Measurements from ENCODE around the gene CD274.
"Not testable (repeated sequence)": the region's sequence is repeated elsewhere in the genome, so short reads cannot be mapped to it uniquely, and the experiment has no call there.

Gene CD274

GRCh38 chr9:5437254-5438216, 12.8 kb upstream of the CD274 start, which contains the start of gene PLGRKT:
Gene PLGRKT, minus strand, starts transcription at chr9:5437925. Its CDS starts 5,948 bp downstream, at chr9:5431977.
- DNase-seq = peak; percentile 45 to 98 (median 94)

DNA sequence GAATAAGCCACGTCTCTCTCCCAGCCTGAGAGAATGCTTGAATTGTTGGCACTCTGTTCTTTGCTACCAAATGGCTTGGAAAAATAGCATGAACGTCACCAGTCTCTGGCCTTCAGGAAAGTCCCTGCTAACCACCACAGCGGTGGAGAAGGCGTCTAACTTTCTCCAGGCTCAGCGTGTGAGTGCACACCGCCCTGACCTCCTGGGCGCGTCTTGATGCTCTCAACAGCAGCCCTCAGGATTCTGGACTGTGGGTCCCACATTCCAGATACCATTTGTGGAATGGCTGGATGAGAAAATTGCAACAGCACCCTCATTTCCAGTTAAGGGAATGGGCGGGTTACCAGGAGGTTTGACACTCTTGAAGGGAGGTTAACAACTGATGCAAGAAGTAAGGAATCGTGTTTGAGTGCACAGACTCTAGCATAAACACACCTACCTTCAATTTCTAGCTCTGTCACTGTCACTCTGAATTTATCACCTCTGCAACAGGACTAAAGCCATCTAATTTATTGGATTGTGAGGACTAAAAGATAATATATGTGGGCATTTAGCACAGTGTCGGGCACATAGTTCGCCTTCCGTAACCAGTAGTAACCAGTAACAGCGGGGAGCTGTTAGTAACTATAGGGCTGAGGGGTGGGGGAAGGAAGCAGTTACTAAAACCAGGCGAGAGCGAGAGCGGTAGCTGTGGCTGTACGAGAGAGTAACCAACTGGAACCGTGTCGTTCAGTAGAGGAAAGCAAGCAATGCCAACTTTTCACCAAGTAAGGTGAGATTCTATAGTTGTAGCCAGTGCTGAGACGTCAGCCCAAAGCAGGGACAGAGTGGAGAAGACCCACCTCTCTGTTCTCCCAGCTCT, 11.8 kb upstream of the CD274 start:
- peak in 2 of 56 donors; percentile 14 to 27 for DNase-seq

- no peak for DNase-seq
These were observed 9.9 kb upstream of the CD274 start for GRCh38 chr9:5440426-5440825.

GRCh38 chr9:5441043-5441442, 9.3 kb upstream of the CD274 start:
- DNase-seq = no peak

DNA sequence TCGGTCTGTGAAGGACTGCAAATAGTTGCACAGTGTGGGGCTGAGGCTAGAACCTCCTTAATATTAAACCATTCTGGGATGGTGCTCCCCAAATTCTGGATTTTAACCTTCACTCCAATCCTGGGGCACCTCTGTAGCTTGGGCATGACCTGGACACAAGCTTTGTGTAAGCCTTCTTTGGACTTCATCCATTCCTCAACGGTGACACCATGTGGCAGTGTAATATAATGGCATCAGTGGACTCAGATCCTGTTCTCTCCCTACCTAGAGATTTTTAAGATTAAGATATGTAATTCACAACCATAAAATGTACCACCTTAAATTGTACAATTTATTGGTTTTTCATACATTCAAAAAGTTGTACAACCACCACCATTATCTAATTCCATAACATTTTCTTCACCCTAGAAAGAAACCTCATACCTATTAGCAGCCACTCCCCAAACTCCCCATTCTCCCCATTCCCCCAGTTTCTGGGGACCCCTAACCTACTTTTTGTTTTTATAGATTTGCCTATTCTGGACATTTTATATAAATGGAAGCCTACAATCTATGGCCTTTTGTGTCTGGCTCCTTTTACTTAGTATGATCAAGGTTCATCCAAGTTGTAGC, 7.8 kb upstream of the CD274 start:
- DNase-seq = peak in 18 of 56 donors; percentile 6 to 58 (median 16)

DNA sequence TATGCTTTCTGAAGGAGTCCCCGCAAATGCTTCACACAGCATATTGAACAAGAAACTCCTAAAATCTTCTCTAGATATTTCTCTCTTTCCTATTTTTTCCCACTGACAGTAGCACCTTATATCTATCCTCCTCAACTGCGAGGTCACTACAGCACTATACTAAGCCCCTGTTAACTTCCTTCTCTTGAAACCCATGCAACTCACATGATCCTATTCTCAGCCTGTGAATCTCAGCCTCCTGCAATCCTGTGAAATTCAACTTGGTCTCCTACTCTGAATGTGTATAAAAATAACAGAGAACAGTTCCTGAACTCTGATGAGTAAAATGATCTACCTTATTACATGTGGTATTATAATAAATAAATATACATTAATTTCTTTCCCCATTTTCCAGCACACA, 6.5 kb upstream of the CD274 start:
- DNase-seq = no peak

- not testable (repeated sequence) for DNase-seq
These were observed 5.2 kb upstream of the CD274 start for GRCh38 chr9:5445096-5445495.

DNA sequence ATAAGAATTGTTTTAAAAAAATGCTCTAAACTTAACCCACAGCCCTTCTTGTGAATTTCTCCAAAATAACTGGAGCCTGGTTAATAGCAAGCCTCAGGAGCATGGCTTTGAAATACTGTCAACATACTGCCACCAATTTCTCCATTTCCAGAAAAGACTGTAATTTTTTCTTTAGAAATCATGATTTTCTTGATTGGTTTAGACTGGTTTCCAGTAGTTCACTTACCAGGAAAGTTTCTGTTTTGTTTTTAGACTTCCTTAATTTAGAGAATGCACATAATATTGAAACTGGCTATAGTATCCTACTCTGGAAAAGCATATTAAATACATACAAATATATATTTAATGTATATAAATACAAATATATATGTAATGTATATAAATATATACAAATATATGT, 4.5 kb upstream of the CD274 start:
- DNase-seq = no peak

DNA sequence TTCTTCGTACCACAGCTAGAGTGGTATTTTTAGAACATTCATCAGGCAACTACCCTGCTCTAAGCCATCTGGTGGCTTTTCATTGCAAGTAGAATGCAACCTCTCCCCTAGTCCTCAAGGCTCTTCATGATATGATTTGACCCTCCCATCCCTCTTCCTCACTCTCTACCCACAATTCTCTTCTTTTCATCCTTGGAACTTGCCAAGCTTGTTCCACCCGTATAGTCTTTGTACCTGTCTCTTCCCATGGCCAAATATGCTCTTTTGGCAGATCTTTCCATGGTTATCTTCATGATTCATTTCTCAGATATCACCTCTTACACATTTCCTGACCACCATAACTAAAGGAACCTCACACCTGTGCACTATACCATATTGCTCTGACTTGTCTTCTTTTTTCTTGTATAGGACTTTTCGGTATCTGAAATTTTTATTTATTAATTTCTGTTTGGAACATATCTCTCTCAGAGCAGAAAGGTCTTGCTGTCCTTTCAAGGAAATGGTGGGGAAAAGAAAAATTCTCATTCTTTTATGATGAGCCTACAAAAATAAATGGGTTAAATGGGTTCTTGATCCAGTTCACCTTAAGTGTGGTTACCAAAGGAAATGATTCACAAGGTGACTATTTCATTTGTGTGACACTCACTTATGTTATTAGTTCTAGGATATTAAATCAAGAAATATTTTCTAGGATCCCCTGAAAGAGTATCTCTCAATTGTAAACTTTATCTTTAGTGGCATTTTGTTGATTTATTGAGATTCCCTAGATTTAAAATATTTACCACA, 3.7 kb upstream of the CD274 start:
- DNase-seq = no peak

- no peak for DNase-seq
These were observed 3.0 kb upstream of the CD274 start for GRCh38 chr9:5447337-5447736.

DNA sequence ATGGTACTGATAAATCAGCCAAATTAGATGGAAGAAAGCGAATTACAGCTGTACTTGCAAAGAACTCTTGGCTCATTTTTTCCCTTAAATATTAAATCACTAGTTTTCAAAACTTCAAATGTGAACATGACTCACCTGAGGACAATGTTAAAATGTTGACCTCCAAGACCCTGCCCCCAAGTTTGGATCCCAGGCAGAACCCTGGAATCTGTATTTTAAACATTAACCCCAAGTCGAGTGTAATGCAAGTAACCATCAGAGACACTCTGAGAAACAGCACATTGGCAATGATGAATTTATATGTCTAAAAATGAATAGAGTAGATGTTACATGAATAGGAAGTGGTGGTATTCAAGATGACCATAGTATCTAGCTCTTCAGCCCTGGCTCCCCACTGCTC, 2.3 kb upstream of the CD274 start:
- DNase-seq = no peak

GRCh38 chr9:5448461-5449435, 1.6 kb upstream of the CD274 start:
- no peak for DNase-seq

DNA sequence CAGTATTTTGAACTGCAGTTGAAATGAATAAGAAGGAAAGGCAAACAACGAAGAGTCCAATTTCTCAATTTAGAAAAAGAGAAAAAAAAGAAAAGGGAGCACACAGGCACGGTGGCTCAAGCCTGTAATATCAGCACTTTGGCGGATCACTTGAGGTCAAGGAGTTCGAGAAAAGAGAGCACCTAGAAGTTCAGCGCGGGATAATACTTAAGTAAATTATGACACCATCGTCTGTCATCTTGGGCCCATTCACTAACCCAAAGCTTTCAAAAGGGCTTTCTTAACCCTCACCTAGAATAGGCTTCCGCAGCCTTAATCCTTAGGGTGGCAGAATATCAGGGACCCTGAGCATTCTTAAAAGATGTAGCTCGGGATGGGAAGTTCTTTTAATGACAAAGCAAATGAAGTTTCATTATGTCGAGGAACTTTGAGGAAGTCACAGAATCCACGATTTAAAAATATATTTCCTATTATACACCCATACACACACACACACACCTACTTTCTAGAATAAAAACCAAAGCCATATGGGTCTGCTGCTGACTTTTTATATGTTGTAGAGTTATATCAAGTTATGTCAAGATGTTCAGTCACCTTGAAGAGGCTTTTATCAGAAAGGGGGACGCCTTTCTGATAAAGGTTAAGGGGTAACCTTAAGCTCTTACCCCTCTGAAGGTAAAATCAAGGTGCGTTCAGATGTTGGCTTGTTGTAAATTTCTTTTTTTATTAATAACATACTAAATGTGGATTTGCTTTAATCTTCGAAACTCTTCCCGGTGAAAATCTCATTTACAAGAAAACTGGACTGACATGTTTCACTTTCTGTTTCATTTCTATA, 602 bp upstream of the CD274 start:
- DNase-seq = no peak

GRCh38 chr9:5452286-5452609, 1.9 kb downstream of the CD274 start:
- DNase-seq = no peak

GRCh38 chr9:5453004-5453403, 2.7 kb downstream of the CD274 start:
- no peak for DNase-seq

DNA sequence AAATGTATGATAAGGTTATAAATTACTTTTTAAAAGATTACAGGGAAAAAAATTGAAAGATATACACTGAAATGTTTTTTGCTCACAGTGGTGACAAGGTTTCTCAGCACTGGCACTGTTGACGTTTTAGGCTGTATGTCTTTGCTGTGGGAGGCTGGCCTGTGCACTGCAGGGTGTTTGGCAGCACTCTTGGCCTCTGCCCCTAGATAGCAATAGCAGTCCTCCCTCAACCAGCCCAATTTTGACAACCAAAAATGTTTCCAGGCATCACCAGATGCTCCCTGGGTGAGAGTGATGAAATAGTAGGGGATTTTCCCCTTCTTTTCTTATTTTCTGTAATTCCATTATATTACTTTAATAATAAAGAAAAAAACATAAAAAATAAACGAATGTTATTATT, 3.3 kb downstream of the CD274 start:
- no peak for DNase-seq

DNA sequence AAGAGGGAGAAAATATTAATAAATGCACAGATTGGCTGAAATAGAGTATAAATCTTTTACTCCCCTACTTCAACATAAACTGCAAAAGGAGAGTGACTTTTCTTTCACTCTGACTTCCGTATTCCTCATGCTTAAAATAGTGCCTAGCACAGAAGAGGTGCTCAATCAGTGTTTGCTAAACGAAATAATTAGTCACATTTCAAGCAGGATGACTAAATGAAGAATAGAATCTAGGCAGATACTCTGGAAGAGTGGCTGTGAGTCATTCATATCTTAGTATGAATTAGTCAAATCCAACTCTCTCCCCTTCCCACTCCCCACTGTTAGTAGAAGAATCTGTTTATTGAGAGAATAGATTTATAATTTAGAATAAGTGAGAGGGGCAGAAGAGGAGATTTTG, 4.8 kb downstream of the CD274 start:
- DNase-seq = no peak

- no peak for DNase-seq
These were observed 9.0 kb downstream of the CD274 start for GRCh38 chr9:5459289-5459829.

GRCh38 chr9:5460157-5460556, 9.8 kb downstream of the CD274 start:
- no peak for DNase-seq

Measured in amygdala (tissue), 56 donors.